A673 (cell line): ENCODE data around the gene EYA4. TPM values are rescaled to one million over a fixed set of nuclear protein-coding genes. Genes with fewer than 3 reads are reported as not detected.

Experiments used
- BruUV-seq: library from RNA; stranded (reverse); fragments of 400-500 nt; replicated peaks from 2 replicates; lab custom pipeline; 2021; lab: Mats Ljungman, UMichigan
- CTCF ChIA-PET: fragments of 300-600 bp; sonication (Branson Sonifier 250); formaldehyde crosslinking; loops from one replicate; lab custom pipeline; 2022; ENCODE audit warnings: antibody characterized with exemption; lab: Charles Lee
- POLR2A ChIA-PET: fragments of 300-600 bp; sonication (Branson Sonifier 250); formaldehyde crosslinking; loops from one replicate; lab custom pipeline; 2022; ENCODE audit warnings: antibody characterized with exemption; ENCODE audit not compliant: low non-redundant PET; lab: Charles Lee
- DNase-seq: peaks from one replicate; pipeline ENCODE4 v3.0.0-alpha.2; 2015; ENCODE audit warnings: low spot score
- H3K27ac ChIP-seq: fragments of 200-600 bp; sonication (generic); 2 replicates; pipeline ENCODE4 v1.5.1; 2016; ENCODE audit warnings: mixed run types, low read depth, mild to moderate bottlenecking, mixed read lengths, antibody characterized with exemption, low read length; ENCODE audit not compliant: poor library complexity, severe bottlenecking
- H3K27me3 ChIP-seq: fragments of 200-600 bp; sonication (generic); replicated peaks from 2 replicates; pipeline ENCODE4 v1.6.1; 2017; ENCODE audit warnings: mixed run types, low read depth, mild to moderate bottlenecking, mixed read lengths, antibody characterized with exemption, low read length; ENCODE audit not compliant: insufficient read depth, poor library complexity
- H3K36me3 ChIP-seq: fragments of 200-600 bp; sonication (generic); 2 replicates; pipeline ENCODE4 v1.6.1; 2016; ENCODE audit warnings: mixed run types, mild to moderate bottlenecking, mixed read lengths, antibody characterized with exemption, low read length; ENCODE audit not compliant: insufficient read depth, poor library complexity, severe bottlenecking
- H3K4me1 ChIP-seq: fragments of 200-600 bp; sonication (generic); 2 replicates; pipeline ENCODE4 v1.6.1; 2017; ENCODE audit warnings: mixed run types, mild to moderate bottlenecking, mixed read lengths, antibody characterized with exemption, low read length; ENCODE audit not compliant: insufficient read depth, poor library complexity, severe bottlenecking
- H3K4me3 ChIP-seq: fragments of 200-600 bp; sonication (generic); 2 replicates; pipeline ENCODE4 v1.5.1; 2016; ENCODE audit warnings: low read depth, mixed run types, mild to moderate bottlenecking, mixed read lengths, low read length; ENCODE audit not compliant: poor library complexity, severe bottlenecking
- H3K9me3 ChIP-seq: fragments of 200-600 bp; sonication (generic); 2 replicates; pipeline ENCODE4 v1.6.1; 2016; ENCODE audit warnings: mixed run types, low read depth, mild to moderate bottlenecking, mixed read lengths, antibody characterized with exemption, low read length; ENCODE audit not compliant: poor library complexity, severe bottlenecking
- CTCF ChIP-seq: fragments of 300-800, 200-600 bp; sonication (generic); conservative IDR thresholded peaks from 2 replicates; pipeline ENCODE4 v1.5.1; 2017; ENCODE audit warnings: low read depth, mild to moderate bottlenecking, antibody characterized with exemption, low read length, moderate library complexity, mixed read lengths
- EZH2 ChIP-seq: fragments of 200-600 bp; sonication (generic); IDR thresholded peaks from 2 replicates; pipeline ENCODE4 v1.6.1; 2017; ENCODE audit warnings: borderline replicate concordance, low read depth, mild to moderate bottlenecking, mixed read lengths, antibody characterized with exemption, low read length; ENCODE audit not compliant: poor library complexity, severe bottlenecking
- intact Hi-C: fragments of 100-400 bp; cut with micrococcal nuclease; formaldehyde crosslinking; loops from one replicate; pipeline ENCODE4 v1.10.0; 2022; ENCODE audit not compliant: unreplicated experiment
- total RNA-seq: library from RNA; stranded (reverse); gene quantifications from 2 replicates; pipeline ENCODE4 v1.2.3, GENCODE V29; 2021

The EYA4 gene
- total RNA-seq, 1 experiment from 2014 or later = 1.3 TPM

GRCh38 chr6:133343220-133343619, 102.1 kb downstream of the EYA4 start:
- no peaks in the 10 kb centered on the region for H3K9me3 ChIP-seq
- no peak overlapping the region for H3K27ac ChIP-seq
- ChIA-PET POLR2A (no interaction called here), CTCF (no interaction called here)
- TF ChIP-seq CTCF (no peak), EZH2 (no peak)
- H3K27me3 ChIP-seq = no peaks in the 10 kb centered on the region
- no TSS peak for BruUV-seq
- intact Hi-C loops = no loop called here
- H3K4me3 ChIP-seq = no peak overlapping the region
- H3K4me1 ChIP-seq = peaks cover 18% of the 10 kb centered on the region
- DNase-seq = no peak
- H3K36me3 ChIP-seq = no peaks in the 10 kb centered on the region

- no peak for DNase-seq
- intact Hi-C loops = no loop called here
- ChIA-PET CTCF (no interaction called here), POLR2A (no interaction called here)
- no peaks in the 10 kb centered on the region for H3K9me3 ChIP-seq
- peaks cover 20% of the 10 kb centered on the region for H3K4me1 ChIP-seq
- no TSS peak for BruUV-seq
- no peaks in the 10 kb centered on the region for H3K36me3 ChIP-seq
- no peak overlapping the region for H3K27ac ChIP-seq
- no peak overlapping the region for H3K4me3 ChIP-seq
- no peaks in the 10 kb centered on the region for H3K27me3 ChIP-seq
- TF ChIP-seq CTCF (no peak), EZH2 (no peak)
These were observed 107.7 kb downstream of the EYA4 start for GRCh38 chr6:133348846-133349245.

GRCh38 chr6:133350928-133351327, 109.8 kb downstream of the EYA4 start:
- Histone ChIP-seq H3K4me3 (no peak overlapping the region), H3K9me3 (no peaks in the 10 kb centered on the region), H3K4me1 (peaks cover 20% of the 10 kb centered on the region), H3K36me3 (no peaks in the 10 kb centered on the region), H3K27me3 (no peaks in the 10 kb centered on the region), H3K27ac (no peak overlapping the region)
- TF ChIP-seq EZH2 (no peak), CTCF (no peak)
- no peak for DNase-seq
- intact Hi-C loops = no loop called here
- ChIA-PET POLR2A (interaction anchor here (0.6 kb wide), 1 partner anchor 41 kb away, joined by 6 read pairs; no protein-coding TSS in a partner anchor), CTCF (no interaction called here)
- BruUV-seq = no TSS peak
